RCC 7860 (cell line): ENCODE results near the gene PRSS56.

ENCODE experiments used
- DNase-seq: peaks from one replicate; pipeline ENCODE4 v3.0.0-alpha.2; 2015; ENCODE audit warnings: low spot score
- FAIRE-seq: peaks from 2 replicates; lab custom pipeline; 2012; peaks lifted over from hg19 to GRCh38; lab: Jason Lieb, UNC

Gene PRSS56

DNA sequence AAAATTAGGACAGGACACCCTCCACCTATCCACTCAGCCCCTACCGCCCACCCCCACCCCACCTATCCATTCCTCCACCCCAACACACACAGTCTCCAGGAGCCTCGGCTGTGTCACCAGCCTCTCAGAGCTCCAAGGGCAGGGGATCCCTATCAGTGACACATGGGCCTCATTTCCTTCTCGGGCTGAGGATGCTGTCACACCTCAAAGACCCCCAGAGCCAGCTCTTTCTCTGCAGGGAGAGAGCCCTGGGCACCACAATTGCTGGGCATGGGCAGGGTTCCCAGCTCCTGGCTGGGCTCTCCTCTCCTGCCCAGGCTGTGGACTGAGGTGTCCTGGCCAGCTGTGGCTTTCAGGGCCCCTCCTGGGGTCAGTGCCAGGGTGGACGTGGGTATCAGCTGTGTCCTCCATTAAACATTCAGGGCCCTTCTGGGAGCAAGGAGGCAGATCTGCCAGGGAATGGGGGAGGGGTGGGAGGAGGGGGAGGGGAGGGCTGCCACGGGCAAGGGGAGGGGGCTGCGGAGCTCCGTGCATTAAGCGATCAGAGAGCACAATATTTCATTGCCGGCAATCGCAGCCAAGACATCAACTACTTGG is 18.3 kb upstream of the PRSS56 start:
- DNase-seq (no peak), FAIRE-seq (no peak)

DNA sequence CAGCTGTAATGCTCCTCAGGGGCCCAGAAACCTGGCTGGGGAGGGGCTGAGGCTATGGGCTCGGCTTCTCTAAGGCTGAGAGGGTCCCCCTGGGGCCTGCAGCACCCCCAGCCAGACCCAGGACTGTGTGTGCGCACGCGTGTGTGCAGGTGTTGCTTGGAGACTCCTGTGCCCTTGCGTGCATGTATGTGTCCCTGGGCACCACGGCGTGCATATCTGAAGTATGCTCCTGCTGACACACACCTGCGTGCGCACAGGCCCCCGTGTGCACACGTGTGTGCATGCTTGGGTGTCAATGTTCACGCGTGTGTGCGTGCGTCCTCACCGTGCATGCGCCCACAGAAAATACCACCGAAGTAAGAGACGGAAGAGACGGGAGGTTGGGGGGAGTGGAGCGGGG is 17.7 kb upstream of the PRSS56 start:
- no peak for FAIRE-seq
- DNase-seq = no peak

DNA sequence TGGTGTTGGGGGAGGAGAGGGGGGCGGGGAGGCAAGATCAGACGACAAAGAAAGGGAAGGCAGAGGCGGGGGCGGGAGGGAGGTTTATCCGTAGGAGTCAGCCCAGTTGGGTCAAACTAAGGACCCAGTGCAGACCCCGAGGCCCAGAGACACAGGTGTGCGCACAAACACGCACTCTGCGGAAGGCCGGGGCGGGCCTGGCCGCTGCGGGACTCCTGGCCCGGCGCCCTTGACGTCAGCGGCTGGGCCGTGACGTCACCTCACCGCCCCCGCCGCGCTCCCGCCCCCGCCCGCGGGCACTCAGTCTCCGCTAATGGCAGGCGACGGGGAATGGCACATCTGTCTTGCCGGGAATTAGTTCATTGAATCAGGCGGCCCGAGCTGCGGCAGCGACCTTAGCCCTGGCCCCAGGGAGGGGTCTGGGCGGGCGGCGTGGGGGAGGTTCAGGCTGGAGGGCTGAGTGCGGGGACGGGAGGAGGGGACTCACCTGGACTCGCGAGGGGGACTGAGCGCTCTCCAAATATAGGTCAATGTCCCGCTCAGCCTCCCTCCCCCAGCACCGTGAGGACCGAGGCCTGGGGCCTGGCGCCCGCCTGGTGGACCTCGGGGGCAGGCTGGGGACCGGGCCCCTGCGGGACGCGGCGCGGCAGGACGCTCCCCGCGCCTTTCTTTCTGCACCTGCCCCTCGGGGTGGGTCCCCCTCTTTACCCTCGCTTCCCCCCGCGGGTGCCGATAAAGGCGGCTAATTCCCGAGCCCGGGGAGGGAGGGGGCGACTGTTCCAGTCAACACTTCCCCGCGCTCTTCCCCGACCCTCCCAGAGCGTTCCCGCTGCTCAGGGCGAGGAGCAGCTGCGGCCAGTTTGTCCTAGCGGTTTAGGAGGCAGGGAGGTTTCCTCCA is 17.0 kb upstream of the PRSS56 start:
- FAIRE-seq (no peak), DNase-seq (no peak)

DNA sequence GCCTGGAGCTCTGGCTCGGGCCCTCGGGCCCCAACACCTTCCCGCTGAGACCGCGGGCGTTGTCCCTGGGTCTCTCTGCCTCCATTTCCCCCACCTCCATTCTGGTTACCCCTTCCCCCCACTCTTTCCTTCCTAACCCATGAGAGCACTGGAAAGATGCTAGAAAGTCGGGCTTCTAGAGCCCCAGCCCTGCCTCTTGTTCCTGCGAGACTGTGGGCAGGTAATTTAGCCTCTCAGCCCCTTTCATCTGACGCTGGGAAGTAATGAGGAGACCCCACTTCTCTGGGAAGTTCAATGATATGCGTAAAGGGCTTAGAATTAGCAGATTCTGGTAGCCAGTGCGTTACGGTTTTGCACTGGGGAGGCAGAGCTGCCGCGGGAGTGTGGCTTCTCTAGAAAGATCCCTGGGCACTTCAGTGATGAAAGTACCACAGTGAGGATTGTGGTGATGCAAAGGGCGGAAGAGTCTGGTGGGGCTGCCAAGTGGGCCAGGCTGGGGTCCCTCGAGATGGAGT is 16.3 kb upstream of the PRSS56 start:
- DNase-seq (no peak), FAIRE-seq (no peak)

DNA sequence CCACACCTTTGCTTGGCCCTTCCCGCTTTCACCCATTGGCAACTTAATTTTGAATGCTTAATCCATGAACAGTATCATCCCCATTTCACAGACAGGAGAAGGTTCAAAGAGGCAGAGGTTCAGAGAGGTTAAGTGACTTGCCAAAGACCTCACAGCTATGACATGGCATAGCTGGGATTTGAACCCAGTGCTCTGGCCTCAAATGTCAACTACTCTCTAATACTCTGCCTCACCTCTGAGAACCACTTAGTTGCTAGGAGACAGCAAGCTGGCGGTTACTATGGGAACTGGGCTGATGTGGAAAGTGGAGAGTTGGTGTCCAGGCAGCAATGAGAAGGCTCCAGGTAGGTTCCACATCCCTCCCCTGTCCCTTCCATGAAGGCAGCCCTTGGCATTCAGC is 15.8 kb upstream of the PRSS56 start:
- FAIRE-seq = no peak

DNA sequence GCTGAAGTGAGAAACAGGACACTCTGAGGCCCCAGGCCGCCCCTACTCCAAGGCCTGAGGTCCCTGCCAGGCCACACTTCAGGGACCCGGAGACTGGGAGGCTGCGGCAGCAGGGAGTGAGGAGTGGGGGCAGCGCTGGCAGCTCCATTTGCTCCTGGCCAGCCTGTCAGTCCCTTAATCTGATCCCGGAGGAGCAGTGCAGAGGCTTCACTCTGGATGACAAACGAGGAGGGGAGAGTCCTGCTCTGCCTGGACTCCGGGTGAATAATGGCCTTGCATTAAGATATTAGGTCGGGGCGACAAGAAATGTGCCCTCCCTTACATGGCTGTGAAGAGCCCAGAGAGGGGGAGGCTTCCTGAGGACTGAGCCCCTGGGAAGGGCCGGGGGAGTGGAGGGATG is 14.3 kb upstream of the PRSS56 start:
- DNase-seq = no peak
- FAIRE-seq = no peak

More for the DNA sequence above, 15.8 kb upstream of the PRSS56 start:
- DNase-seq = no peak

DNA sequence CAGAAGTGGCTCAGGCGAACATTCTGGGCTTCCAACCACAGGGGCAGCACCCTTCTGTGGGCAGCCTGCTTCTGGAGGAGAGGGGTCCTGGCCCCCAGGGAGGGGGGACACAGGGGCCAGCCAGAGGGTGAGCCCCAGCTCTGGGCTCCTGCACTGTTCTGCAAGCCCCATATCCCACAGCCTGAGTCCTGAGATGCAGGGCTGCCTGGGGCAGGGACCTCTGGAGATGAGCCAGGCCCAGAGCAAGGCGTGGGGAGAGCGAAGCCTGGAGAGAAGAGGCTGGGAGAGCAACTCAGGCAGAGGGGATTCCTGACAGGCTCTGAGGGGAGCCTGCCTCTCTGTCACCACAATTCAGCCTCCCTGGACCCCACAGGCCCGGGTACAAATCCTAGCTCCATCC is 13.5 kb upstream of the PRSS56 start:
- FAIRE-seq (no peak), DNase-seq (no peak)

- DNase-seq (no peak), FAIRE-seq (no peak)
Measured at GRCh38 chr2:232508251-232508650, 11.9 kb upstream of the PRSS56 start.

- no peak for DNase-seq
- FAIRE-seq = no peak
Measured at GRCh38 chr2:232511336-232511890, 8.8 kb upstream of the PRSS56 start.

GRCh38 chr2:232512602-232513001 is 7.6 kb upstream of the PRSS56 start:
- FAIRE-seq (no peak), DNase-seq (no peak)

DNA sequence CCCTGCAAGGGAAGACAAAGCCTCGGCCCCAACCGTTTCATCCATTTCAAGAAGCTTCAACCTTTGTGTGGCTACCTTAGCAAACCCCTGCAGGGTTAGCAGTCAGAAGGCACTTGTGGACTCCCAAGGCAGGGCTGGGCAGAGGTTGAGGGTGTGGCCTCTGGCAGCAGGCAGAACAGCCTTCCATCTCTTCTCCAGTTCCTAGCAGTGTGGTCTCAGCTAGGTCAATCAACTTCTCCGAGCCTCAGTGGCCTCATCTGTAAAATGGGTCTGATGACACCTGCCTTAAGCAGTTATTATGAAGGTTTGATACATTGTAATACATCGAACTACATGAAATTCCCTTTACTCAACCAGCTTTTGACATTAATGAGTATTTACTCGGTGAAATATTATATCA is 6.8 kb upstream of the PRSS56 start:
- DNase-seq (no peak), FAIRE-seq (no peak)

- DNase-seq (no peak), FAIRE-seq (no peak)
Measured at GRCh38 chr2:232515639-232516038, 4.5 kb upstream of the PRSS56 start.

- FAIRE-seq (no peak), DNase-seq (peak; percentile 11)
Measured at GRCh38 chr2:232516551-232516950, 3.6 kb upstream of the PRSS56 start.

GRCh38 chr2:232518844-232519243 is 1.3 kb upstream of the PRSS56 start:
- FAIRE-seq = no peak
- DNase-seq = no peak

DNA sequence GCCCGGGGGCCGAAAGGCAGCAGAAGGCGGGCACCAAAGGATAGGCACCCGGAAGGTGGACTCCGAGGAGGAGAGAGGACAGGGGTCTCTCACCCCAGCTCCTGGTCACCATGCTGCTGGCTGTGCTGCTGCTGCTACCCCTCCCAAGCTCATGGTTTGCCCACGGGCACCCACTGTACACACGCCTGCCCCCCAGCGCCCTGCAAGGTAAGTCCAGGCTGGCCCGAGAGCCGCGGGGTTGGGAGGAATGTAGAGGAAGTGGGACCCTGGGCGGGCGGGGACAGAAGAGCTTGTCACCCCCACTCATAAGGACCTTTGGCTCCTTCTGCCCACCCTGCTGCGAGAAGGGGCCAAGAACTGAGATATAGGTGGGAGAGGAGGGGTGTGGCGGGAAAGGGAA is 301 bp downstream of the PRSS56 start:
- FAIRE-seq (no peak), DNase-seq (no peak)

GRCh38 chr2:232521098-232521497 is 910 bp downstream of the PRSS56 start:
- DNase-seq (no peak), FAIRE-seq (no peak)

DNA sequence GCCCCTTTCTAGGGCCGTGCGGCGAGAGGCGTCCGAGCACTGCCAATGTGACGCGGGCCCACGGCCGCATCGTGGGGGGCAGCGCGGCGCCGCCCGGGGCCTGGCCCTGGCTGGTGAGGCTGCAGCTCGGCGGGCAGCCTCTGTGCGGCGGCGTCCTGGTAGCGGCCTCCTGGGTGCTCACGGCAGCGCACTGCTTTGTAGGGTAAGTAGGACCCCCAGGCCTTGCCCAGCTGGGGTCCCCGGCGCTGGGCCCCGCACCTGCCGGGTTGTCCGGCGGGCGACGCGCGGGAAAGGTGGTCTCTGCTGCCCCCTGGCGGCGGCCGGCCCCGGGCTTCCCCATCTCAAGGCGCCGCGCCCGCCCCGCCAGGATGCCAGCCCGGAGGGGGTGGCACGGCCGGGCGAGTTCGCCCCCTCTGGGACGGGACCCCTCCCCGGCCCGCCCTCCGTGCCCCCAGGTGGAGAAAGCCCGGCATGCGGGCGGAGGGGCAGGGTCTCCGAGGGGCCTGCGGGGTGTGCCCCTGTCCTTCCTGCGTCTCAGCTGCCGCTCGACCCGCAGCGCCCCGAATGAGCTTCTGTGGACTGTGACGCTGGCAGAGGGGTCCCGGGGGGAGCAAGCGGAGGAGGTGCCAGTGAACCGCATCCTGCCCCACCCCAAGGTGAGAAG is 1.9 kb downstream of the PRSS56 start:
- FAIRE-seq (no peak), DNase-seq (no peak)

DNA sequence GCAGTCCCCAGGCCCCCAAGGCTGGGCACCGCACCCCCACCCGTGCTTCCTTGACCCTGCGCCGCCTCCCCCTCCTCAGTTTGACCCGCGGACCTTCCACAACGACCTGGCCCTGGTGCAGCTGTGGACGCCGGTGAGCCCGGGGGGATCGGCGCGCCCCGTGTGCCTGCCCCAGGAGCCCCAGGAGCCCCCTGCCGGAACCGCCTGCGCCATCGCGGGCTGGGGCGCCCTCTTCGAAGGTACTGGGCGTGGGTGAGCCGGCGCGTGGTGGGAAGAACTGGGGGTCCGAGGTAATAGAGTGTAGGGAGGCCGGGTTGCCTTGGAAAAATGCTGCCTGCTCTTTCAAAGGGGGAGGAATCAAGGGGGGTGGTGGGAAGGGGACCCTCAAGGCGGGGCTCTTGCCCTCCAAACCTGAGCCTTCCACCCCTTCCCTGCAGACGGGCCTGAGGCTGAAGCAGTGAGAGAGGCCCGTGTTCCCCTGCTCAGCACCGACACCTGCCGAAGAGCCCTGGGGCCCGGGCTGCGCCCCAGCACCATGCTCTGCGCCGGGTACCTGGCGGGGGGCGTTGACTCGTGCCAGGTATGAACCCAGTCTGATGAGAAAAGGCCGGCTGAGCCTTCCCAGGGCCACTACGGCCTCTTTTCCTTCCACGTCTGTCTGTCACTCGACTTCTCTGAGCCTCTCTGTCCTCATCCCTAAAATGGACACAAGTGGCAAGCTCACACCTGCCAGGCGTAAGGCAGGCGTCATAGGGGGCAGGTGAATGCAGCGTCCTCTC is 2.6 kb downstream of the PRSS56 start:
- no peak for FAIRE-seq
- no peak for DNase-seq

DNA sequence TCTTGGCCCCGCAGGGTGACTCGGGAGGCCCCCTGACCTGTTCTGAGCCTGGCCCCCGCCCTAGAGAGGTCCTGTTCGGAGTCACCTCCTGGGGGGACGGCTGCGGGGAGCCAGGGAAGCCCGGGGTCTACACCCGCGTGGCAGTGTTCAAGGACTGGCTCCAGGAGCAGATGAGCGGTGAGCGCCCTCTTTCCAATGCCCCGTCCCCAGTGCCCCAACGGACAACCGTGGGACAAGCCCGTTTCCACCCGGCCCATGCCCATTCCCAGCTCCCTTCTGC is 3.2 kb downstream of the PRSS56 start:
- DNase-seq (no peak), FAIRE-seq (no peak)

DNA sequence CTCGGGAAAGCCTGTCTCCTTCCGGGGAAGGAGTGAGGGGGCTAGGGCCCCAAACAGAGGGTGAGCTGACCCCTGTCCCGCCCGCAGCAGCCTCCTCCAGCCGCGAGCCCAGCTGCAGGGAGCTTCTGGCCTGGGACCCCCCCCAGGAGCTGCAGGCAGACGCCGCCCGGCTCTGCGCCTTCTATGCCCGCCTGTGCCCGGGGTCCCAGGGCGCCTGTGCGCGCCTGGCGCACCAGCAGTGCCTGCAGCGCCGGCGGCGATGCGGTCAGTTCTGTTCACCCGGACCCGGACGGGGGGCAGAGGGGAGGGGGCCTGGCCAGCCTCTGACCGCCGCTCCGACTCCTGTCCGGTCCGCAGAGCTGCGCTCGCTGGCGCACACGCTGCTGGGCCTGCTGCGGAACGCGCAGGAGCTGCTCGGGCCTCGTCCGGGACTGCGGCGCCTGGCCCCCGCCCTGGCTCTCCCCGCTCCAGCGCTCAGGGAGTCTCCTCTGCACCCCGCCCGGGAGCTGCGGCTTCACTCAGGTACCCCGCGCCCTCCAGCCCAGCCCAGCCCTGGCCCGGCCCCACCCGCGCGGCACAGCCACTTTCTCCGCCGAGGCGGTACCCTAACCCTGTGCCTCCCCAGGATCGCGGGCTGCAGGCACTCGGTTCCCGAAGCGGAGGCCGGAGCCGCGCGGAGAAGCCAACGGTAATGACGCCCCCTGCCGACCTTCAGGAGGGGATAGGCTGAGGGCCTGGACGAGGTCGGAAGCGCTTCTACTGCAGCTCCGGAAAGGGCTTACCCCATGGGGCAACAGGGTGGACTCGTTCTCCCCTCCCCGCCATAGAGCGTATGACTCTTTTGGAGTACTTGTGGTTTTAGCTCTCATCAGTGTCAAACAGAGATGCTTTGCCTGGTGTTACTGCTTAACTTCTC is 3.8 kb downstream of the PRSS56 start:
- FAIRE-seq (no peak), DNase-seq (peak; percentile 8)
